ENCODE measurements around the gene SP9.

DNA sequence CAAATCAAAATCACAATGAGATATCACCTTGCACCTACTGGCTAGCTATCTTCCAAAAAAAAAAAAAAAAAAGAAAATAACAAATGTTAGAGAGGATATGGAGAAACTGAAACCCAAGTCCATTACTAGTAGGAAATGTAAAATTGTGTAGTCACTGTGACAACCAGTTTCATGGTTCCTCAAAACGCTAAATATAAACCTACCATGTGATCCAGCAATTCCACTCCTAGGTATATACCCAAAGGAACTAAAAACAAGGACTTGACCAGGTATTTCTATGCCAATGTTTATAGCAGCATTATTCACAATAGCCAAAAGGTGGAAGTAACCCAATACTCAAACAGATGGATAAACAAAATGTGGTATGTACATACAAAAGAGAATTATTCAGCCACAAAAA lies 49.0 kb downstream of the SP9 start:
- TF ChIP-seq, protein P1, sequence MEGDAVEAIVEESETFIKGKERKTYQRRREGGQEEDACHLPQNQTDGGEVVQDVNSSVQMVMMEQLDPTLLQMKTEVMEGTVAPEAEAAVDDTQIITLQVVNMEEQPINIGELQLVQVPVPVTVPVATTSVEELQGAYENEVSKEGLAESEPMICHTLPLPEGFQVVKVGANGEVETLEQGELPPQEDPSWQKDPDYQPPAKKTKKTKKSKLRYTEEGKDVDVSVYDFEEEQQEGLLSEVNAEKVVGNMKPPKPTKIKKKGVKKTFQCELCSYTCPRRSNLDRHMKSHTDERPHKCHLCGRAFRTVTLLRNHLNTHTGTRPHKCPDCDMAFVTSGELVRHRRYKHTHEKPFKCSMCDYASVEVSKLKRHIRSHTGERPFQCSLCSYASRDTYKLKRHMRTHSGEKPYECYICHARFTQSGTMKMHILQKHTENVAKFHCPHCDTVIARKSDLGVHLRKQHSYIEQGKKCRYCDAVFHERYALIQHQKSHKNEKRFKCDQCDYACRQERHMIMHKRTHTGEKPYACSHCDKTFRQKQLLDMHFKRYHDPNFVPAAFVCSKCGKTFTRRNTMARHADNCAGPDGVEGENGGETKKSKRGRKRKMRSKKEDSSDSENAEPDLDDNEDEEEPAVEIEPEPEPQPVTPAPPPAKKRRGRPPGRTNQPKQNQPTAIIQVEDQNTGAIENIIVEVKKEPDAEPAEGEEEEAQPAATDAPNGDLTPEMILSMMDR (IDR thresholded peaks at IDR 0.05), result no peak
- TF ChIP-seq POLR2A (IDR thresholded peaks at IDR 0.05) (no peak), EP300 (IDR thresholded peaks at IDR 0.05) (no peak)

Data from ovary (tissue), 3 donors.